Osteocyte (in vitro differentiated cells): ENCODE data around the gene SLC6A1. TPM values are rescaled to one million over a fixed set of nuclear protein-coding genes. Genes with fewer than 3 reads are reported as not detected.

ENCODE experiments used
- DNase-seq: peaks from one replicate; pipeline ENCODE4 v3.0.0; 2021; ENCODE audit warnings: mixed read lengths; ENCODE audit not compliant: unreplicated experiment; ENCODE audit errors: extremely low spot score
- H3K27ac Mint-ChIP-seq: one replicate; pipeline ENCODE4 v1.8.0; 2021; ENCODE audit warnings: mild to moderate bottlenecking, mixed read lengths; ENCODE audit not compliant: unreplicated experiment
- H3K27me3 Mint-ChIP-seq: one replicate; pipeline ENCODE4 v1.8.0; 2021; ENCODE audit warnings: mixed read lengths; ENCODE audit not compliant: unreplicated experiment
- H3K36me3 Mint-ChIP-seq: one replicate; pipeline ENCODE4 v1.8.0; 2021; ENCODE audit warnings: mixed read lengths; ENCODE audit not compliant: unreplicated experiment
- H3K4me1 Mint-ChIP-seq: one replicate; pipeline ENCODE4 v1.8.0; 2021; ENCODE audit warnings: mixed read lengths; ENCODE audit not compliant: unreplicated experiment
- H3K4me3 Mint-ChIP-seq: one replicate; pipeline ENCODE4 v1.8.0; 2021; ENCODE audit warnings: mild to moderate bottlenecking, moderate library complexity, mixed read lengths; ENCODE audit not compliant: unreplicated experiment
- H3K9me3 Mint-ChIP-seq: one replicate; pipeline ENCODE4 v1.8.0; 2021; ENCODE audit warnings: mixed read lengths; ENCODE audit not compliant: unreplicated experiment
- total RNA-seq: library from RNA; stranded (reverse); gene quantifications from 2 replicates; pipeline ENCODE4 v1.2.1, GENCODE V29; 2021
- TF ChIP-seq, protein P1 (sequence below): fragments of 200-600 bp; sonication (generic); IDR thresholded peaks from 2 replicates; pipeline ENCODE4 v1.5.0; 2021; ENCODE audit warnings: antibody characterized with exemption, mild to moderate bottlenecking, moderate library complexity

The SLC6A1 gene
- total RNA-seq, 1 donor from 2014 or later, result 38.4 TPM

DNA sequence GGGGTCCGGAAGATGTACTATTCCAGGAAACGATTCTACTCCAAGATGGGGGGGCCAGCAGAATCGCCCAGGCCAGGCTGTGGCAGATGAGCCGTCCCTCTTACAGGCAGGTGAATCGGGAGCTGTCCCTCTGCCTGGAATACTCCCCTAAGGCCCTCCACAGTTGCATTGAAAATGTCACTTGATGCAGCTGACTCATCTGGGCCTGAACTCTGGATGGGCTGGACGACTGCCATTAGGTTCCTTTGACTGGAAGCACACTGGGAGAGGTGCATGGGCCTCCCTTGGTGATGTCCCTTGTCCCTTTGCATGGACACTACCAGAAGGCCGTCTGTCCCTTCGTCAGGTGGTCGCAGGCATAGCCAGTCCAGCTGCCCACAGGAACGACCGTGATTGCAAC, 92.1 kb downstream of the SLC6A1 start:
- H3K27ac Mint-ChIP-seq, result peak overlapping the region; percentile 50
- peaks cover 44% of the 10 kb centered on the region for H3K4me1 Mint-ChIP-seq
- TF ChIP-seq, protein P1, sequence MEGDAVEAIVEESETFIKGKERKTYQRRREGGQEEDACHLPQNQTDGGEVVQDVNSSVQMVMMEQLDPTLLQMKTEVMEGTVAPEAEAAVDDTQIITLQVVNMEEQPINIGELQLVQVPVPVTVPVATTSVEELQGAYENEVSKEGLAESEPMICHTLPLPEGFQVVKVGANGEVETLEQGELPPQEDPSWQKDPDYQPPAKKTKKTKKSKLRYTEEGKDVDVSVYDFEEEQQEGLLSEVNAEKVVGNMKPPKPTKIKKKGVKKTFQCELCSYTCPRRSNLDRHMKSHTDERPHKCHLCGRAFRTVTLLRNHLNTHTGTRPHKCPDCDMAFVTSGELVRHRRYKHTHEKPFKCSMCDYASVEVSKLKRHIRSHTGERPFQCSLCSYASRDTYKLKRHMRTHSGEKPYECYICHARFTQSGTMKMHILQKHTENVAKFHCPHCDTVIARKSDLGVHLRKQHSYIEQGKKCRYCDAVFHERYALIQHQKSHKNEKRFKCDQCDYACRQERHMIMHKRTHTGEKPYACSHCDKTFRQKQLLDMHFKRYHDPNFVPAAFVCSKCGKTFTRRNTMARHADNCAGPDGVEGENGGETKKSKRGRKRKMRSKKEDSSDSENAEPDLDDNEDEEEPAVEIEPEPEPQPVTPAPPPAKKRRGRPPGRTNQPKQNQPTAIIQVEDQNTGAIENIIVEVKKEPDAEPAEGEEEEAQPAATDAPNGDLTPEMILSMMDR, result no peak
- no peaks in the 10 kb centered on the region for H3K27me3 Mint-ChIP-seq
- no peaks in the 10 kb centered on the region for H3K9me3 Mint-ChIP-seq
- H3K4me3 Mint-ChIP-seq, result no peak overlapping the region
- no peak for DNase-seq
- no peaks in the 10 kb centered on the region for H3K36me3 Mint-ChIP-seq

DNA sequence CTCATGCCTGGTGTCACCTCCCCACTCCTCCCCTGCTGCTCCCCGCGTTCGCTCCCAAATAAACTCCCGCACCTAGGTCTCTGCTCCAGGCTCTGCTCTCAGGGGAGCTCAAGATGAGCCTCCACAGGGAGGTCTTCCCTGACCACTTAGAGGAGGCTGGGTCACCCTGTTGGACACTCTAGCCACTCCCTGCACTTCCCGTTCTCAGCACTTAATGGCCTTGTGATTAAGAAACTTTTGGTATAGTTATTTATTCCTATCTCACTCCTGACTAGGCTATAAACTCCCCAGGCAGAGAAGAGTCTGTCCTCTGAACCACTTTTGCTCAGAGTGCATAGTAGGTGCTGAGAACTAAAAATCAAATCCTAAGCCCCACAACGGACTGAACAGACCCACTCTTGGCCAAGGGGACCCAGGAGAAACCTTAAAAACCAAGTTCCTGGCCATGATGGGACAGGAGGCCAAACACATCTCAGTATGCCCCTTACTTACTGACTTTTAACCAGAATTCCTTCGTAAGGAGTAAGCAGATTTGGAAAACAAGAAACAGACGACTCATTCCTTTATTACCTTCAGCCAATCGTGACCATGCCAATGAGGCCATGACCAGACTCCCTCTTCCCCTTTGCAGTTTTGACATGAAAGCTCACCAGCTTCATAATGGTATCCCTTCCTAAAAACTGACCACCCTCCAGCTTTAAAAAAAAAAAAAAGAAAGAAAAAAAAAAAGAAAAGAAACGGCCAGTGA, 92.7 kb downstream of the SLC6A1 start:
- no peaks in the 10 kb centered on the region for H3K27me3 Mint-ChIP-seq
- H3K9me3 Mint-ChIP-seq, result no peaks in the 10 kb centered on the region
- no peaks in the 10 kb centered on the region for H3K36me3 Mint-ChIP-seq
- no peak for DNase-seq
- no peak overlapping the region for H3K4me3 Mint-ChIP-seq
- peak overlapping the region; percentile 50 for H3K27ac Mint-ChIP-seq
- TF ChIP-seq, protein P1, result no peak
- peaks cover 41% of the 10 kb centered on the region for H3K4me1 Mint-ChIP-seq

DNA sequence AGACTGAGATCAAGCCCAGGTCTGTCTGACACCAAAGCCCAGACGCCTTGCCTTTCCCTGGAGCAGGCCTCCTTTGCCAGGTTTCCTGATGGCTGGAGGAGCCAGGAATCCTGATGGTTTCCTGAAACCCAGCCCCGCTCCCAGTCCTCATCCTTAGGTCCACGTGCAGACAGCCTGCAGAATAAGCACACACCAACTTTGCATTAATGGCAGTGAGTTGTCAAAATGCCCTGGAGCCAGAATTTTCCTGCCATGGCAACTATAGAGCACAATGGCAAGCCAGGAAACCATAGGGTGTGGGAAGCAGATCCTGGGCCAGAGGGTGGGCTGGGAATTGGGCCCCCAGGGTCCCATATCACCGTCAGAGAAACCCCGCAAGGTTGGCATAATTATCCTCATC, 94.3 kb downstream of the SLC6A1 start:
- Mint-ChIP-seq H3K27ac (no peak overlapping the region), H3K36me3 (no peaks in the 10 kb centered on the region)

GRCh38 chr3:11088066-11088465, 95.5 kb downstream of the SLC6A1 start:
- H3K4me1 Mint-ChIP-seq, result peaks cover 23% of the 10 kb centered on the region
- H3K27ac Mint-ChIP-seq, result no peak overlapping the region
- H3K36me3 Mint-ChIP-seq, result no peaks in the 10 kb centered on the region

More for the DNA sequence above, 94.3 kb downstream of the SLC6A1 start:
- no peaks in the 10 kb centered on the region for H3K9me3 Mint-ChIP-seq
- no peak overlapping the region for H3K4me3 Mint-ChIP-seq
- H3K27me3 Mint-ChIP-seq, result no peaks in the 10 kb centered on the region
- peaks cover 29% of the 10 kb centered on the region for H3K4me1 Mint-ChIP-seq
- DNase-seq, result no peak
- TF ChIP-seq, protein P1, result no peak

DNA sequence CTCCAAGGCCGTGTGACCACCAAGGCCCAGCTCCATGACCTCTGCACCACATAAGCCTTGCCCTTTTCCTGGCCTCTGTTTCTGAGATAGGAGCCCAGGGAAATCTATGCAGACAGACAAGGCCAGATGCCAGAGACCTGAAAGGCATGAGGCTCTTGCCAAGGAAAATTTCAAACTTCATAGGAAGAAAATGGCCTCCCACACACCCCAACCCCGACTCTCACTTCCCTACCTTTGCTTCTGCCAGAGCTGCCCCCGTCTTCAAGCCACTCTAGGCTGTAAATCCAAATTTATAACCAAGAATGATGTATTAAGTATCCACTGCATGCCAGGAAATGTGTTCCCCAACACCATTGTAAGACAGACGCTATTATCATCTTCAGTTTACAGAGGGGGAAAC, 96.3 kb downstream of the SLC6A1 start:
- no peaks in the 10 kb centered on the region for H3K36me3 Mint-ChIP-seq
- TF ChIP-seq, protein P1, result no peak
- no peaks in the 10 kb centered on the region for H3K9me3 Mint-ChIP-seq
- H3K27ac Mint-ChIP-seq, result no peak overlapping the region
- H3K4me1 Mint-ChIP-seq, result peaks cover 19% of the 10 kb centered on the region
- no peak overlapping the region for H3K4me3 Mint-ChIP-seq
- no peaks in the 10 kb centered on the region for H3K27me3 Mint-ChIP-seq
- DNase-seq, result no peak

More at GRCh38 chr3:11088066-11088465, 95.5 kb downstream of the SLC6A1 start:
- TF ChIP-seq, protein P1, result no peak
- H3K9me3 Mint-ChIP-seq, result no peaks in the 10 kb centered on the region
- no peak for DNase-seq
- no peaks in the 10 kb centered on the region for H3K27me3 Mint-ChIP-seq
- no peak overlapping the region for H3K4me3 Mint-ChIP-seq

Other genes with a start within 250 kb of the SLC6A1 start
- gene SLC6A11, start 176.5 kb upstream of the SLC6A1 start, total RNA-seq, result not detected in 2 replicates
- 28.6 and 30.3 TPM in 2 replicates for gene HRH1, start 161.7 kb downstream of the SLC6A1 start, total RNA-seq